HL-60/S4 treated with retinoic acid at 250 ng/mL for 4 days and 3 days (cell line): ENCODE measurements around the gene C1QTNF6.

ENCODE experiments used
- in situ Hi-C: fragments of 300-500 bp; cut with MboI; formaldehyde crosslinking; loops from 2 replicates; pipeline ENCODE4 v1.7.0; 2022; ENCODE audit warnings: low sequenced_read_pairs

The C1QTNF6 gene

GRCh38 chr22:37193629-37194191 is 5.7 kb upstream of the C1QTNF6 start:
- in situ Hi-C loops, result no loop called here

- in situ Hi-C loops, result no loop called here
These were observed 4.7 kb upstream of the C1QTNF6 start for GRCh38 chr22:37192741-37193140.

- in situ Hi-C loops, result no loop called here
These were observed 4.2 kb upstream of the C1QTNF6 start for GRCh38 chr22:37192204-37192603.

GRCh38 chr22:37190262-37190780 is 2.3 kb upstream of the C1QTNF6 start:
- in situ Hi-C loops, result no loop called here

- in situ Hi-C loops, result no loop called here
These were observed 937 bp upstream of the C1QTNF6 start for GRCh38 chr22:37188901-37189466.

GRCh38 chr22:37187552-37187890 is 526 bp downstream of the C1QTNF6 start:
- in situ Hi-C loops, result no loop called here

- in situ Hi-C loops, result no loop called here
These were observed 987 bp downstream of the C1QTNF6 start for GRCh38 chr22:37186997-37187522.

- in situ Hi-C loops, result no loop called here
These were observed 1.6 kb downstream of the C1QTNF6 start for GRCh38 chr22:37186228-37186996.

GRCh38 chr22:37185646-37186227 is 2.3 kb downstream of the C1QTNF6 start:
- in situ Hi-C loops, result no loop called here

- in situ Hi-C loops, result no loop called here
These were observed 3.1 kb downstream of the C1QTNF6 start for GRCh38 chr22:37184816-37185541.

- in situ Hi-C loops, result no loop called here
These were observed 3.7 kb downstream of the C1QTNF6 start for GRCh38 chr22:37184380-37184755.

- in situ Hi-C loops, result no loop called here
These were observed 4.3 kb downstream of the C1QTNF6 start for GRCh38 chr22:37183432-37184379.

GRCh38 chr22:37182949-37183245 is 5.2 kb downstream of the C1QTNF6 start:
- in situ Hi-C loops, result no loop called here

GRCh38 chr22:37182101-37182948 is 5.7 kb downstream of the C1QTNF6 start:
- in situ Hi-C loops, result no loop called here

- in situ Hi-C loops, result no loop called here
These were observed 6.4 kb downstream of the C1QTNF6 start for GRCh38 chr22:37181681-37182080.

- in situ Hi-C loops, result no loop called here
These were observed 7.4 kb downstream of the C1QTNF6 start for GRCh38 chr22:37180531-37181231.

GRCh38 chr22:37179622-37180420 is 8.2 kb downstream of the C1QTNF6 start:
- in situ Hi-C loops, result no loop called here

GRCh38 chr22:37179126-37179470 is 8.9 kb downstream of the C1QTNF6 start:
- in situ Hi-C loops, result no loop called here
